Stomach (tissue), 9 donors: ENCODE measurements around the gene PLA2G4B. TPM values are rescaled to one million over a fixed set of nuclear protein-coding genes. Genes with fewer than 3 reads are reported as not detected.

Source experiments
- DNase-seq, 2 donors: peaks; one replicate each; pipeline versions ENCODE4 v3.0.0 to v3.0.0-alpha.2; 2013 to 2019
- H3K27ac ChIP-seq, 5 donors: fragments of 200-600 bp in 4 of 5; sonication (generic) in 4 of 5; one replicate each; pipeline ENCODE4 v1.5.1; 2013 to 2019; ENCODE audit warnings: mild to moderate bottlenecking in 1 of 5, moderate library complexity in 1 of 5
- H3K27me3 ChIP-seq, 3 donors: fragments of 200-600 bp; sonication (generic); one replicate each; pipeline ENCODE4 v1.5.1; 2017 to 2019; ENCODE audit warnings: mixed run types in 1 of 3
- H3K36me3 ChIP-seq, 4 donors: fragments of 200-600 bp; sonication (generic); 1 replicate in 3 of 4; 2 replicates in 1 of 4; pipeline ENCODE4 v1.5.1; 2016 to 2019
- H3K4me1 ChIP-seq, 4 donors: fragments of 200-600 bp; sonication (generic); one replicate each; pipeline ENCODE4 v1.5.1; 2016 to 2019
- H3K4me3 ChIP-seq, 4 donors: fragments of 200-600 bp; sonication (generic) in 3 of 4; one replicate each; pipeline ENCODE4 v1.5.1; 2016 to 2019; ENCODE audit warnings: mild to moderate bottlenecking in 1 of 4
- H3K9me3 ChIP-seq, 4 donors: fragments of 200-600 bp; sonication (generic); one replicate each; pipeline ENCODE4 v1.5.1; 2016 to 2019
- EP300 ChIP-seq: sonication (generic); formaldehyde crosslinking; IDR thresholded peaks from one replicate; pipeline ENCODE4 v1.6.1; 2017; ENCODE audit warnings: antibody characterized with exemption
- POLR2A ChIP-seq, 4 donors: fragments of 450-650 bp; IDR thresholded peaks; one replicate each; pipeline ENCODE4 v1.6.1; 2016; ENCODE audit warnings: antibody characterized with exemption in 4 of 4, control low read depth in 2 of 4, mild to moderate bottlenecking in 1 of 4, moderate library complexity in 1 of 4
- POLR2AphosphoS5 ChIP-seq, 3 donors: sonication (generic); formaldehyde crosslinking; IDR thresholded peaks; one replicate each; pipeline ENCODE4 v1.6.1; 2016; ENCODE audit warnings: antibody characterized with exemption in 3 of 3
- WGBS, 5 donors: extraction: QIAGEN DNeasy Blood & Tissue Kit in 3 of 5; methylation state at CpG; one replicate each; pipeline versions ENCODE4 v1.1.5 to v1.1.7; 2013 to 2018; 5-methylcytosine and 5-hydroxymethylcytosine counted together
- intact Hi-C: fragments of 100-400 bp; cut with DNase I; formaldehyde crosslinking; loops from one replicate; pipeline ENCODE4 v1.15.1; 2023; ENCODE audit warnings: low total_unique reads
- polyA plus RNA-seq, 3 donors: library from polyadenylated mRNA; stranded (reverse); fragments of 200-250 nt; gene quantifications; one replicate each; pipeline ENCODE4 v1.2.3, GENCODE V29; 2013
- total RNA-seq, 5 donors: library from RNA; depleted of rRNA; stranded (reverse); fragments of >200 nt; gene quantifications; one replicate each; pipeline versions ENCODE4 v1.1.0 to v1.2.3, GENCODE V29; 2014 to 2016
- TF ChIP-seq, protein P1 (sequence below), 7 experiments: fragments of 450-650 bp in 4 of 7; fragments of 200-600 bp in 3 of 7; sonication (generic) in 3 of 7; IDR thresholded peaks; one replicate each; pipeline ENCODE4 v1.5.1; 2016 to 2019; ENCODE audit warnings: antibody characterized with exemption in 7 of 7, control low read depth in 2 of 7, mild to moderate bottlenecking in 1 of 7
- donor health status: healthy with polysubstance abuse.
- donor health status: Bipolar disorder and iron deficiency.
- donor health status: healthy.

PLA2G4B gene
- total and polyA plus RNA-seq, 8 donors, result 2.6 to 71.2 (median 14.0) TPM

DNA sequence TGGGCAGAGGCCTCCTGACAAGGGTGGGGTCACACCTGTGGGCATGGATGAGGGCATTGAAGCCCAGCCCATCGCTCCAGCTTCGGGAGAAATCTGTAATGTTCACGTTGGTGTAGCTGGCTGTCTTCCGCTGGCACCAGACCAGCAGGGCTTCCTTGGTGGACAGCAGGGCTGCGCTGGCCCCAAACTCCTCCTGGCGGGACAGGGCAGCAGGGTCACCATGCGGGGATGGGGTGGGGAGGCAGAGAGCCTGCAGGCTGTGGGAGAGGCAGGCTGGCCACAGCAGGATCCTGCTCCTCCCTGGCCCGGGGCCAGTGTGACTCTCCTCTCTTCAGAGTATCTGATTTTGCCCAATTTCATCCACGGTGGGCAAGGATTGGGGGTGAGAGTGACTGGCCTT lies 49.2 kb downstream of the PLA2G4B start:
- Histone ChIP-seq H3K4me3 (no peak overlapping the region), H3K9me3 (no peaks in the 10 kb centered on the region), H3K4me1 (peaks cover 7 to 14% (median 13%) of the 10 kb centered on the region in 4 donors), H3K27me3 (no peaks in the 10 kb centered on the region), H3K36me3 (no peaks in the 10 kb centered on the region), H3K27ac (no peak overlapping the region)
- DNase-seq, result no peak
- intact Hi-C loops, result no loop called here
- no peak for TF ChIP-seq EP300
- no peak for TF ChIP-seq POLR2A (IDR thresholded peaks at IDR 0.05)
- TF ChIP-seq POLR2AphosphoS5 (IDR thresholded peaks at IDR 0.05), result no peak
- TF ChIP-seq, protein P1, sequence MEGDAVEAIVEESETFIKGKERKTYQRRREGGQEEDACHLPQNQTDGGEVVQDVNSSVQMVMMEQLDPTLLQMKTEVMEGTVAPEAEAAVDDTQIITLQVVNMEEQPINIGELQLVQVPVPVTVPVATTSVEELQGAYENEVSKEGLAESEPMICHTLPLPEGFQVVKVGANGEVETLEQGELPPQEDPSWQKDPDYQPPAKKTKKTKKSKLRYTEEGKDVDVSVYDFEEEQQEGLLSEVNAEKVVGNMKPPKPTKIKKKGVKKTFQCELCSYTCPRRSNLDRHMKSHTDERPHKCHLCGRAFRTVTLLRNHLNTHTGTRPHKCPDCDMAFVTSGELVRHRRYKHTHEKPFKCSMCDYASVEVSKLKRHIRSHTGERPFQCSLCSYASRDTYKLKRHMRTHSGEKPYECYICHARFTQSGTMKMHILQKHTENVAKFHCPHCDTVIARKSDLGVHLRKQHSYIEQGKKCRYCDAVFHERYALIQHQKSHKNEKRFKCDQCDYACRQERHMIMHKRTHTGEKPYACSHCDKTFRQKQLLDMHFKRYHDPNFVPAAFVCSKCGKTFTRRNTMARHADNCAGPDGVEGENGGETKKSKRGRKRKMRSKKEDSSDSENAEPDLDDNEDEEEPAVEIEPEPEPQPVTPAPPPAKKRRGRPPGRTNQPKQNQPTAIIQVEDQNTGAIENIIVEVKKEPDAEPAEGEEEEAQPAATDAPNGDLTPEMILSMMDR (IDR thresholded peaks at IDR 0.05), result no peak
- WGBS, 5 donors, result 86 to 92% (median 88%) methylated on average over 8 to 9 of the region's 9 CpGs

DNA sequence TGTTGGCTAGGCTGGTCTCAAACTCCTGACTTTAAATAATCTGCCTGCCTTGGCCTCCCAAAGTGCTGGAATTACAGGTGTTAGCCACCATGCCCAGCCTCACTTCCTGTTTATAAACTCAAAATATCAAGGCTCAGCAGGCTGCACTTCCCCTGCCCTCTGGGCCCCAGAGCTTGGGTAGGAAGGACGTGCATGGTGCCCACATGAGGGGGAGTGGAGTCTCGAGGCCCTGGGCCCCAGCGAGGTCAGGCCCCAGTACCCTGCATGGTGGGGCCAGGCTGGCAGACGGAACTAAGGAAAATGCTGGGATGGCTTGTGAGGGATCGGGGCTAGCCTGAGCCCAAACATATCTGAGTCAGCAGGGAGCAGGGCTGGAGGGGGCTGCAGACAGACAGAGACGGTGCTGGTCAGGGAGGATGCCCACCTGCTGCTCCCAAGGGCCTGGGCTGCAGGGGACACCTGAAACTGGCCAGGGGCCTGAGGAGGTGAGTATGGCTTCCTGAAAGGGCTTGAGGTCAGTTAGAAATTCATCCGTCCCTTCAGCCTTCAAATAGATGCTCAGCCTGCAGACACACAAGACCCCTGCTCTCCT lies 50.1 kb downstream of the PLA2G4B start:
- no peak overlapping the region for H3K27ac ChIP-seq
- no peaks in the 10 kb centered on the region for H3K9me3 ChIP-seq
- 83 to 86% (median 85%) methylated on average over 6 to 7 of the region's 7 CpGs for WGBS, 5 donors
- TF ChIP-seq, protein P1 (IDR thresholded peaks at IDR 0.05), result no peak
- TF ChIP-seq EP300, result no peak
- TF ChIP-seq POLR2AphosphoS5 (IDR thresholded peaks at IDR 0.05), result no peak
- TF ChIP-seq POLR2A (IDR thresholded peaks at IDR 0.05), result no peak
- no peak overlapping the region for H3K4me3 ChIP-seq
- intact Hi-C loops, result no loop called here
- no peak for DNase-seq
- H3K4me1 ChIP-seq, result peaks cover 8 to 18% (median 18%) of the 10 kb centered on the region in 4 donors
- no peaks in the 10 kb centered on the region for H3K36me3 ChIP-seq
- no peaks in the 10 kb centered on the region for H3K27me3 ChIP-seq

DNA sequence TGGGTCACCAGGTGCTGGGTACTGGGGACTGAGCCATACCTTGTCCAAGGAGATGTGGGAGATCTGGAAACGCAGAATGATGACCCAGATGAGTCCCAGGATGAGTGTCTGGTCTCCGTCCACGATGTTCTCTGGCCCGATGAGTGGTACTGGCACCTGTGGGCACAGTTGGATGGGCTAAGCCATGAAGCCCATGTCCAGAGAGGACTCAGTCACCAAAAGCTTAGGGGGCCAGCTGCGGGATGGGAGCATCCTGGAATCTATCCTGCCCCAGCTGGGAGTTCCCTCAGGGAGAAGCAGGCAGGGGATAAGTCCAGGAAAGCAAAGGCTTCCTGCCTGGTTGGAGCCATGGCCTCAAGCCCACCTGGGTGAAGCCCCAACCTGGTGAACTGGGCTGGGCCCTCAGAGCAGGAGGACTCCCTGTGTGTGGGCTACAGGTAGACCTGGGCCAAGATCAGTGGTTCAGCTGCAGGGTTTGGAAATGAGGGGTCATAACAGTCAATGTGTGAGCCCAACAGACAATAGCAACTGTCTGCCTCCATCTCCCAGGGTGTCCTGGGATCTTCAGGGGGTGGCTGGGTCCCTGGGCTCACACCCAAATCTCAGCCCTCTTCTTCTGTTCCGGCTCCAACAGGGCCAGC lies 51.5 kb downstream of the PLA2G4B start:
- intact Hi-C loops, result no loop called here
- TF ChIP-seq POLR2A (IDR thresholded peaks at IDR 0.05) (no peak), POLR2AphosphoS5 (IDR thresholded peaks at IDR 0.05) (no peak), EP300 (no peak)
- TF ChIP-seq, protein P1 (IDR thresholded peaks at IDR 0.05), result no peak
- Histone ChIP-seq H3K36me3 (no peaks in the 10 kb centered on the region), H3K4me1 (peaks cover 22 to 32% (median 32%) of the 10 kb centered on the region in 4 donors), H3K27ac (no peak overlapping the region), H3K4me3 (no peak overlapping the region), H3K27me3 (no peaks in the 10 kb centered on the region), H3K9me3 (no peaks in the 10 kb centered on the region)
- DNase-seq, result no peak
- WGBS, 5 donors, result 93 to 100% (median 94%) methylated on average over 6 of the region's 6 CpGs

DNA sequence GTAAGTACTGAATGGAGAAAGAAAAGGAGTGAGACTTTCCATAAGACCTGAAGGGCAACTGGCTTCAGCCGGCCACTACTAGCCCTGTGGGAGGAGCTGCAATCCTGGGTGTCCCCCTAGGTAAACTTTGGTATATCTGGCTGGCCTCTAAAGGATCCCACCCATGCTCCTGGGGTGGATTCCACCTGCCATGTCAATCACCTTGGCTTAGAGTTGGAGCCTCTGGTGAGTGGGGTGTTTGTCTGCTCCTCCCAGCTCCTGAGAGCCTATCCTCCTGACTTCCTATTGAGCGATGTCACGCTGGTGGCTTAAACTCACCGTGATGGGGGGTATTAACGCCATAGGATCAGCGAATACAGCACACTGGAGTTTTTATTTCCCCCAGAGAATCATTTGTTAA lies 52.6 kb downstream of the PLA2G4B start:
- WGBS, 5 donors, result 87 to 93% (median 91%) methylated on average over 6 of the region's 6 CpGs

More for the DNA sequence above, 52.6 kb downstream of the PLA2G4B start:
- Histone ChIP-seq H3K9me3 (no peaks in the 10 kb centered on the region), H3K27me3 (no peaks in the 10 kb centered on the region), H3K4me3 (no peak overlapping the region), H3K27ac (no peak overlapping the region), H3K36me3 (no peaks in the 10 kb centered on the region), H3K4me1 (peaks cover 24 to 35% (median 35%) of the 10 kb centered on the region in 4 donors)
- TF ChIP-seq, protein P1 (IDR thresholded peaks at IDR 0.05), result no peak
- TF ChIP-seq EP300, result no peak
- no peak for TF ChIP-seq POLR2AphosphoS5 (IDR thresholded peaks at IDR 0.05)
- no peak for TF ChIP-seq POLR2A (IDR thresholded peaks at IDR 0.05)
- intact Hi-C loops, result no loop called here
- DNase-seq, result no peak
